Bone marrow (tissue), 2 donors: Measurements from ENCODE around the gene SMARCD3.

Source experiments
- DNase-seq, 2 donors: peaks; one replicate each; lab custom pipeline; 2025; lab: John Stamatoyannopoulos, UW

Gene SMARCD3

GRCh38 chr7:151208253-151208862 lies 40.1 kb downstream of the SMARCD3 start:
- DNase-seq = no peak

- DNase-seq = no peak
Measured at GRCh38 chr7:151207804-151208203, 40.7 kb downstream of the SMARCD3 start.

- DNase-seq = no peak
Measured at GRCh38 chr7:151207315-151207714, 41.2 kb downstream of the SMARCD3 start.

- no peak for DNase-seq
Measured at GRCh38 chr7:151206914-151207313, 41.6 kb downstream of the SMARCD3 start.

- no peak for DNase-seq
Measured at GRCh38 chr7:151205730-151206129, 42.8 kb downstream of the SMARCD3 start.

GRCh38 chr7:151204383-151205032 lies 44.0 kb downstream of the SMARCD3 start:
- DNase-seq = no peak

GRCh38 chr7:151202836-151203235 lies 45.7 kb downstream of the SMARCD3 start:
- no peak for DNase-seq

GRCh38 chr7:151201751-151202150 lies 46.7 kb downstream of the SMARCD3 start:
- no peak for DNase-seq

GRCh38 chr7:151201344-151201743 lies 47.1 kb downstream of the SMARCD3 start:
- no peak for DNase-seq

- DNase-seq = no peak
Measured at GRCh38 chr7:151198945-151199848, 49.3 kb downstream of the SMARCD3 start.

GRCh38 chr7:151197932-151198331 lies 50.6 kb downstream of the SMARCD3 start:
- no peak for DNase-seq

GRCh38 chr7:151195616-151196450 lies 52.7 kb downstream of the SMARCD3 start:
- no peak for DNase-seq

- DNase-seq = no peak
Measured at GRCh38 chr7:151194188-151194587, 54.3 kb downstream of the SMARCD3 start.

- no peak for DNase-seq
Measured at GRCh38 chr7:151193203-151193978, 55.1 kb downstream of the SMARCD3 start.

GRCh38 chr7:151192002-151192539 lies 56.4 kb downstream of the SMARCD3 start:
- DNase-seq = no peak

- no peak for DNase-seq
Measured at GRCh38 chr7:151191544-151191943, 57.0 kb downstream of the SMARCD3 start.

- no peak for DNase-seq
Measured at GRCh38 chr7:151189038-151189437, 59.5 kb downstream of the SMARCD3 start.
